Neuron (in vitro differentiated cells): ENCODE results near the gene SEMA4G.

Experiments used
- H2AFZ ChIP-seq: one replicate; pipeline ENCODE4 v1.6.1; 2013; ENCODE audit warnings: low read depth, mild to moderate bottlenecking, inconsistent platforms, low read length, moderate library complexity
- H3K27me3 ChIP-seq: one replicate; pipeline ENCODE4 v1.6.1; 2013; ENCODE audit warnings: low read length; ENCODE audit not compliant: insufficient read depth
- H3K36me3 ChIP-seq: one replicate; pipeline ENCODE4 v1.6.1; 2013; ENCODE audit warnings: low read length; ENCODE audit not compliant: insufficient read depth
- H3K4me1 ChIP-seq: one replicate; pipeline ENCODE4 v1.6.1; 2013; ENCODE audit warnings: low read length; ENCODE audit not compliant: insufficient read depth
- H3K4me3 ChIP-seq: 2 replicates; pipeline ENCODE4 v1.5.1; 2013; ENCODE audit warnings: mild to moderate bottlenecking, low read length, moderate library complexity
- H3K9me3 ChIP-seq: one replicate; pipeline ENCODE4 v1.6.1; 2013; ENCODE audit warnings: low read length

Gene SEMA4G

GRCh38 chr10:100999742-101000126 lies 30.4 kb downstream of the SEMA4G start, which contains the start of gene LZTS2:
LZTS2 (plus strand) TSS chr10:100999808; CDS start chr10:101002539, 2,731 bp downstream.
- no peaks in the 10 kb centered on the region for H3K9me3 ChIP-seq
- peaks cover 19% of the 10 kb centered on the region for H3K36me3 ChIP-seq
- H2AFZ ChIP-seq = peak within 1 kb of the TSS; percentile 7
- H3K4me1 ChIP-seq = peaks cover 32% of the 10 kb centered on the region
- no peaks in the 10 kb centered on the region for H3K27me3 ChIP-seq
- peak within 1 kb of the TSS; percentile 90 for H3K4me3 ChIP-seq

DNA sequence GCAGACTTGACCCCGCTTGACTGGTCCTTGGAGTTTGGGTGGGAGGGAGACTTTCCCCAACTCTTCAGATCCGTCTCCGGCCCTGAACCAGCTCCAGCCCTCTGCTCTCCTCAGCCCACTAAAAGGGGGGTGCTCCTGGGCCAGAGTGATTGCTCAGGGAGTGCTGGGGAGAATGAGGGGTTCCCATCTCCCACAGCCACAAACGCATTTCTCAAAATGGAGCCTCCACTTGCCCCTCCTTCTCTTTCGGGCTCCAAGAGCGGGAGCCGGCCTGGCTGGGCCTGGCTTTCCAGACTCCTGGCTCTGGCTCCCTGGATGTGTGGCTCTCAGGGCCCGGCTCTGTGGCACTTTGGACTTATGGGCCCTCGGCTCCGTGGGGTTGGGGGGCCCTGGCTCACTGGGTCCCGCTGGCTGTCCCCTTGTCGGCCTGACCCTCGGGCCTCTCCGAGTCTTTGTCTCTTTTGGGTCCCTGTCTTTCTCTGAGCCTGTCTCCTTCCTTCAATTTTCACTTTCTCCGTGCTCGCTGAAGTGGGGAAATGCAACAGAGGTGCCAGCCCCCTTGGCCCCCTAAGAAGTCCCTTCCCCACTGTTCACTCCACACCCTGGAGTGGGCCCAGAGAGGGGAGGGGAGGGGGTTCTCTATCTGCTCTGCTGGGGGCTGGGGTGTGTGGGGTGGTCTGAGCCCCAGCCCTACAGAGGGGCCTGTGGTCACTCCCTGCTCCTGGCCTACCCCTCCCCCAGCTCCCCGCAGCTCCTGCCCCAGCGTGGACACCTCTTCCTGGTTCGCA lies 31.0 kb downstream of the SEMA4G start:
- Histone ChIP-seq H3K4me1 (peaks cover 32% of the 10 kb centered on the region), H3K9me3 (no peaks in the 10 kb centered on the region), H3K36me3 (peaks cover 23% of the 10 kb centered on the region), H3K27me3 (no peaks in the 10 kb centered on the region), H3K4me3 (peak overlapping the region; percentile 90), H2AFZ (no peak overlapping the region)

DNA sequence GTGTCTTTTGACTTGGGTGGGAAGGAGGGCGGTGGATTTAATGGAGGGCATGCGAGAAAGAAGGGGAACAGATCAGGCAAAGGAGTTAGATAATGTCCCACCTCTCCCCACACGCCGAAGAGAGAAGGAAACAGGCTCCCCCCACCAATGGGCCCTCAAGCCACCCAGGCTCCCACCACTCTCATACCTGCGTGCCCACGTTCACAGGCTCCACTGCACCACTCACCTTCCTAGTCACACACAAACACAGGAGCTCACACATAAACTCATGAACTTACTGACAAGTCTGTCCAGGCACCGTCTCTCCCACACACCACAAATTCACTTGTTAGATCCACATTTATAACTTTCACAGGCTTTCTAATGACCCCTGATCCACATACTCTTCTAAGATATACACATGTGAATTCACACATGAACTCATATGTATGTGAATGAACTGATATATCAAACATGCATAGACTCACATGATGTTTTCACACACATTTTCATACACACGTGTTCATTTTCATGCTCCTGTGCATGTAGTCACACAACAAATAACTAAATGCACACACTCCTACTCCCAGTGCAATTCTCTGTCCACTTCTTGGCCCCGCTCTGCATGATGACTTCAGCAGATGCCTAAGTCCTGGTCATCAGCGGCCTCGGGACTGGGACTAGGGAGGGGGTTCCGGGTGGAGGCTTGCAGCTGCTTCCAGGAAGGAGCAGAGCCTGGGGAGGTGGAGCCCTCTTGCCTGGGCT lies 31.8 kb downstream of the SEMA4G start:
- H3K36me3 ChIP-seq = peaks cover 31% of the 10 kb centered on the region
- peaks cover 32% of the 10 kb centered on the region for H3K4me1 ChIP-seq
- H3K9me3 ChIP-seq = no peaks in the 10 kb centered on the region
- no peaks in the 10 kb centered on the region for H3K27me3 ChIP-seq
- H2AFZ ChIP-seq = no peak overlapping the region
- peak overlapping the region; percentile 90 for H3K4me3 ChIP-seq

GRCh38 chr10:101001659-101002035 lies 32.3 kb downstream of the SEMA4G start:
- no peaks in the 10 kb centered on the region for H3K9me3 ChIP-seq
- peaks cover 35% of the 10 kb centered on the region for H3K36me3 ChIP-seq
- peaks cover 32% of the 10 kb centered on the region for H3K4me1 ChIP-seq
- H2AFZ ChIP-seq = no peak overlapping the region
- H3K4me3 ChIP-seq = peak overlapping the region; percentile 90
- H3K27me3 ChIP-seq = no peaks in the 10 kb centered on the region

GRCh38 chr10:101002456-101002855 lies 33.2 kb downstream of the SEMA4G start:
- Histone ChIP-seq H3K27me3 (no peaks in the 10 kb centered on the region), H2AFZ (no peak overlapping the region), H3K36me3 (peaks cover 41% of the 10 kb centered on the region), H3K4me3 (no peak overlapping the region), H3K4me1 (peaks cover 32% of the 10 kb centered on the region), H3K9me3 (no peaks in the 10 kb centered on the region)

DNA sequence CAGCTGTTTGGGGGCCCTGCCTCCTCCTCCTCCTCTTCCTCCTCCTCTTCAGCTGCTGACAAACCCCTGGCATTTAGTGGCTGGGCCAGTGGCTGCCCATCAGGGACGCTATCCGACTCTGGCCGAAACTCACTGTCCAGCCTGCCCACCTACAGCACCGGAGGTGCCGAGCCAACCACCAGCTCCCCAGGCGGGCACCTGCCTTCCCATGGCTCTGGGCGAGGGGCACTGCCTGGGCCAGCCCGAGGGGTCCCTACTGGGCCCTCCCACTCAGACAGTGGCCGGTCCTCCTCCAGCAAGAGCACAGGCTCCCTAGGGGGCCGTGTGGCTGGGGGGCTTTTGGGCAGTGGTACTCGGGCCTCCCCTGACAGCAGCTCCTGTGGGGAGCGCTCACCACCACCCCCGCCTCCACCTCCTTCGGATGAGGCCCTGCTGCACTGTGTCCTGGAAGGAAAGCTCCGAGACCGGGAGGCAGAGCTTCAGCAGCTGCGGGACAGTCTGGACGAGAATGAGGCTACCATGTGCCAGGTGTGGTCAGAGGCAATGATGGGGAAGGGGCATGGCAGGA lies 34.4 kb downstream of the SEMA4G start:
- peaks cover 41% of the 10 kb centered on the region for H3K36me3 ChIP-seq
- H3K4me1 ChIP-seq = peaks cover 19% of the 10 kb centered on the region
- no peak overlapping the region for H3K4me3 ChIP-seq
- no peak overlapping the region for H2AFZ ChIP-seq
- no peaks in the 10 kb centered on the region for H3K27me3 ChIP-seq
- no peaks in the 10 kb centered on the region for H3K9me3 ChIP-seq

DNA sequence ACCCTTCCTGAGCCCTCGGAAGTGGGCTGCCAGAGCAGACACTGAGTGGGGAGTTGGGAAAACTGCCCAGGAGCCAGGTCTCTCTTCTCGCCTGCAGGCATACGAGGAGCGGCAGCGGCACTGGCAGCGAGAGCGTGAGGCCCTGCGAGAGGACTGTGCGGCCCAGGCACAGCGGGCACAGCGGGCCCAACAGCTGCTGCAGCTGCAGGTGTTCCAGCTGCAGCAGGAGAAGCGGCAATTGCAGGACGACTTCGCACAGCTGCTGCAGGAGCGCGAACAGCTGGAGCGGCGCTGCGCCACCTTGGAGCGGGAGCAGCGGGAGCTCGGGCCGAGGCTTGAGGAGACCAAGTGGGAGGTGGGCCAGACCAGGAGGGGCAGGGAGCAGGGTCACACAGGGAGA lies 36.1 kb downstream of the SEMA4G start:
- no peaks in the 10 kb centered on the region for H3K9me3 ChIP-seq
- H2AFZ ChIP-seq = no peak overlapping the region
- peaks cover 41% of the 10 kb centered on the region for H3K36me3 ChIP-seq
- peaks cover 16% of the 10 kb centered on the region for H3K4me1 ChIP-seq
- H3K27me3 ChIP-seq = no peaks in the 10 kb centered on the region
- no peak overlapping the region for H3K4me3 ChIP-seq

DNA sequence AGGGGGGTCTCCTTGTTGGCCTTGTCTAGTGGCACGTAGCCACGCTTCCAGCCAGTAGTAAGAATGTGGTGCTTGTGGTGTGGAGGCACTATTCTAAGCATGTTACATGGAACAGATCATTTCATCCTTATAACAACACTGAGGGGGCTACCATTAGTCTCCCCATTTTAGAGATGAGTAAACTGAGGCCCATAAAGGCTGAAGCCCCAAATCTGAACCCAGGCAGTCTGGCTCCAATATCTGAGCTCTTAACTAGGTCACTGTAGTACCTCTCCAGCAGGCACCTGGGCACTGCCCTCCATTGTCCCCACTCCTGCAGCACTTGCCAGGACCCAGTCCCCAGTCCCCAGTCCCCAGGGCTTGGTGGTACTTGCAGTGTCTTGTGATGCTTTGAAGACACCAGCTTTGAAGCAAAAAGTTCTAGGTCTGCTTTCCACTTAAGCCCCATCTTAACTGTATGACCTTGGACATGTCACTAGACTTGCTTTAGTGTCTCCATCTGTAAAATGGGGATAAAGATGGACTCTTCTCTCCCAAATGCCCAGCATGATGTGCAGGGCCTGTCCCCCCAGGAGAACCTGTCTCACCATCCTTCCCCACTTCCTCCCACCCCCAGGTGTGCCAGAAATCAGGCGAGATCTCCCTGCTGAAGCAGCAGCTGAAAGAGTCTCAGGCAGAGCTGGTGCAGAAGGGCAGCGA lies 36.7 kb downstream of the SEMA4G start:
- H2AFZ ChIP-seq = no peak overlapping the region
- H3K4me3 ChIP-seq = no peak overlapping the region
- H3K9me3 ChIP-seq = no peaks in the 10 kb centered on the region
- no peaks in the 10 kb centered on the region for H3K27me3 ChIP-seq
- peaks cover 12% of the 10 kb centered on the region for H3K4me1 ChIP-seq
- peaks cover 41% of the 10 kb centered on the region for H3K36me3 ChIP-seq

GRCh38 chr10:101006593-101007098 lies 37.3 kb downstream of the SEMA4G start:
- H3K4me3 ChIP-seq = no peak overlapping the region
- no peaks in the 10 kb centered on the region for H3K9me3 ChIP-seq
- H3K4me1 ChIP-seq = peaks cover 6% of the 10 kb centered on the region
- H2AFZ ChIP-seq = no peak overlapping the region
- peaks cover 41% of the 10 kb centered on the region for H3K36me3 ChIP-seq
- no peaks in the 10 kb centered on the region for H3K27me3 ChIP-seq

DNA sequence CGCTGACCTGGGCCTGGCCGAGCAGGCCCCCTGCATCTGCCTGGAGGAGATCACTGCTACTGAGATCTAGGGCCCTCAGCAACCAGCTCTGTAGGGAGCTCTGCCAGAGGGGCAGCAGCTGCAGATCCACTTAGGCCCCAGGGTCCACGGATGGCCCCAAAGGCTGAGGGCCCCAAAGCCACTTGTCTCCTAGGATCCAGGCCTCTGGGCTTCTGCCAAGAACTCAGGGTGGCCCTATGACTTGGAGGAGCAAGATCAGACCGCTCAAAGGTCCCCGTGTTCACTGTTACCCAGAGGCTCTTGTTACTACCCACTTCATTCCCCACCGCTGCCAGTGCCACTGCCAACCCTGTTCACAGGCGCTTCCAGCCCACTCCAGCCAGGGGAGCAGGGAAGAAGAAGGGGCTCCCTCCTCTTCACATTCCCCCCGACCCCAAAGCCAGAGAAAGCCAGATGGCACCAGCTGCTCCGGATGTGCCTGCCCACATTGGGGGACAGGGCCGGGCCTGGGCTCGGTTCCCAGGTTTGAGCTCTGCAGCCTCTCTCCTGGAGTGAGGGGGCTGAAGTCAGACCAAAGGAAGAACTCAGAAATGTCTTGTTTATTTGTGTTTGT lies 37.9 kb downstream of the SEMA4G start:
- Histone ChIP-seq H3K9me3 (no peaks in the 10 kb centered on the region), H3K4me3 (no peak overlapping the region), H2AFZ (no peak overlapping the region), H3K36me3 (peaks cover 41% of the 10 kb centered on the region), H3K27me3 (no peaks in the 10 kb centered on the region), H3K4me1 (peaks cover under 1% of the 10 kb centered on the region)

DNA sequence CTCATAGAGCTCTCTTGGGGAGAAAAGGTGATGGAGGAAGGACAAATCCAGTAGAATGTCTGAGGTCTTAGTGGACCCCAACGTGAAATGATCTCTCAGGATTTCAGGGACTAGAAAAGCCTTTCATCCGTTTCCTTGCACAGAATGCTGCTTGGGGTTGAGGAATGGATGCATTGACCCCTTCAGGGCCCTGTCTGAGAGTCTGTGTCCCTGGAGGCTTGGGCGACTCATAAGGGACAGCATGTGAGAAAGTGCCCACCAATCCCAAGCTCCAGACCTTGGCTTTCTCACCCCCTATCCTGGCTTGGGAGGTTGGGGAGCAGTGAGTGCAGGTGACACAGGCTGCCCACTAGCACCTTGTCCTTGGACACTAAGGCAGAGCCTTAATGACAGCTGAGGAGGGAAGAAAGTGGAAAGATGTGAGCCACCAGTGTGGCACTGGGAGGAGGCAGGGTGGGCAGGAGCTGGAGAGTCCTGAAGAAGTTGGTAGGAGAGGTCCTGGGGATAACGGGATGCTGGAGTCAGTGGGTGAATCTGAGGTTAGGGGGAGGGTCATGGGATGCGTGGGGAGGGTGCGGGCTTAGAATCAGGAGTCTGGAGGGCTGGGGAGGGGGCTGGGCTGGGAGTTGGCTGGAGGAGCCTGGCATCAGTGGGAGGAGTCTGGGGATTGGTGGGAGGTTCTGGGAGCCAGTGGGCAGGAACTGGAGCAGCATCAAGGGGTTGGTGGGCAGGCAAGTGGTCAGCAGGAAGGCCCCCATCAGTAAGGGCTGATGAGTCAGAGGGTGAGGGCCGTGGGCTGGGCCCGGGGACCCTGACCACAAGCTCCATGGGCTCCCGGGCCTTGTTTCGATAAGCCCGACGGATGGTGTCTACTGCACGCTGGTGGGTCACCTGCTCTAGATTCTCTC lies 38.9 kb downstream of the SEMA4G start:
- no peaks in the 10 kb centered on the region for H3K27me3 ChIP-seq
- no peaks in the 10 kb centered on the region for H3K4me1 ChIP-seq
- H3K9me3 ChIP-seq = no peaks in the 10 kb centered on the region
- peaks cover 35% of the 10 kb centered on the region for H3K36me3 ChIP-seq
- no peak overlapping the region for H2AFZ ChIP-seq
- H3K4me3 ChIP-seq = no peak overlapping the region
